ENCODE data around the gene LONRF2. TPM values are rescaled to one million over a fixed set of nuclear protein-coding genes. Genes with fewer than 3 reads are reported as not detected.

The LONRF2 gene
- total RNA-seq, 1 donor: under 0.01 TPM

GRCh38 chr2:100293341-100294161 lies 28.8 kb downstream of the LONRF2 start:
- no peak for TF ChIP-seq CTCF (IDR thresholded peaks at IDR 0.05; ENCODE audit: extremely low read depth, low read depth, low read length)
- Histone ChIP-seq H2AFZ (ENCODE audit: low read length) (no peak overlapping the region), H4K20me1 (ENCODE audit: insufficient read depth, low read length) (no peaks in the 10 kb centered on the region), H3K27ac (ENCODE audit: low read depth, low read length) (no peak overlapping the region), H3K4me3 (ENCODE audit: insufficient read depth, low read length) (no peak overlapping the region), H3K36me3 (ENCODE audit: insufficient read depth, low read length) (no peaks in the 10 kb centered on the region), H3K27me3 (ENCODE audit: insufficient read depth, low read length) (peaks cover 5% of the 10 kb centered on the region), H3K9me3 (ENCODE audit: low read depth, low read length) (no peaks in the 10 kb centered on the region), H3K4me2 (ENCODE audit: insufficient read depth, low read length) (no peak overlapping the region), H3K4me1 (ENCODE audit: insufficient read depth, low read length) (peaks cover 23% of the 10 kb centered on the region), H3K79me2 (ENCODE audit: insufficient read depth, low read length) (no peaks in the 10 kb centered on the region)
- peak; percentile 27 for DNase-seq (ENCODE audit: insufficient read length, low spot score, missing footprints)

GRCh38 chr2:100292022-100292580 lies 30.2 kb downstream of the LONRF2 start:
- no peak for TF ChIP-seq CTCF (IDR thresholded peaks at IDR 0.05; ENCODE audit: extremely low read depth, low read depth, low read length)
- Histone ChIP-seq H3K36me3 (ENCODE audit: insufficient read depth, low read length) (no peaks in the 10 kb centered on the region), H3K4me3 (ENCODE audit: insufficient read depth, low read length) (no peak overlapping the region), H3K4me1 (ENCODE audit: insufficient read depth, low read length) (peaks cover 23% of the 10 kb centered on the region), H3K9me3 (ENCODE audit: low read depth, low read length) (no peaks in the 10 kb centered on the region), H4K20me1 (ENCODE audit: insufficient read depth, low read length) (no peaks in the 10 kb centered on the region), H3K79me2 (ENCODE audit: insufficient read depth, low read length) (no peaks in the 10 kb centered on the region), H2AFZ (ENCODE audit: low read length) (no peak overlapping the region), H3K27me3 (ENCODE audit: insufficient read depth, low read length) (peaks cover 12% of the 10 kb centered on the region), H3K4me2 (ENCODE audit: insufficient read depth, low read length) (peak overlapping the region; percentile 42), H3K27ac (ENCODE audit: low read depth, low read length) (peak overlapping the region; percentile 91)
- no peak for DNase-seq (ENCODE audit: insufficient read length, low spot score, missing footprints)

- Histone ChIP-seq H3K4me2 (ENCODE audit: insufficient read depth, low read length) (peak overlapping the region; percentile 42), H3K9me3 (ENCODE audit: low read depth, low read length) (no peaks in the 10 kb centered on the region), H4K20me1 (ENCODE audit: insufficient read depth, low read length) (no peaks in the 10 kb centered on the region), H3K36me3 (ENCODE audit: insufficient read depth, low read length) (no peaks in the 10 kb centered on the region), H2AFZ (ENCODE audit: low read length) (no peak overlapping the region), H3K27ac (ENCODE audit: low read depth, low read length) (peak overlapping the region; percentile 91), H3K4me3 (ENCODE audit: insufficient read depth, low read length) (no peak overlapping the region), H3K4me1 (ENCODE audit: insufficient read depth, low read length) (peaks cover 23% of the 10 kb centered on the region), H3K79me2 (ENCODE audit: insufficient read depth, low read length) (no peaks in the 10 kb centered on the region), H3K27me3 (ENCODE audit: insufficient read depth, low read length) (peaks cover 16% of the 10 kb centered on the region)
- TF ChIP-seq CTCF (IDR thresholded peaks at IDR 0.05; ENCODE audit: extremely low read depth, low read depth, low read length): no peak
- DNase-seq (ENCODE audit: insufficient read length, low spot score, missing footprints): no peak
Observed at GRCh38 chr2:100291152-100291970, 30.9 kb downstream of the LONRF2 start.

All from osteoblast (primary cell).